Stimulated activated CD8-positive, alpha-beta memory T cell treated with anti-CD3 and anti-CD28 coated beads, Interleukin-7, amount 100 ng/mL, for 48 hours (primary cell): ENCODE measurements around the gene MTHFD1.

Experiments
- DNase-seq, 2 donors: peaks; one replicate each; pipeline ENCODE4 v3.0.0-alpha.2; 2020; ENCODE audit warnings: low read depth in 1 of 2; ENCODE audit errors: extremely low read depth in 1 of 2

MTHFD1 gene

GRCh38 chr14:64405295-64405694 is 17.1 kb downstream of the MTHFD1 start:
- no peak for DNase-seq

GRCh38 chr14:64407329-64407728 is 19.2 kb downstream of the MTHFD1 start:
- no peak for DNase-seq

- no peak for DNase-seq
Observed at GRCh38 chr14:64409126-64409920, 21.2 kb downstream of the MTHFD1 start.

GRCh38 chr14:64410084-64410774 is 22.1 kb downstream of the MTHFD1 start:
- no peak for DNase-seq

GRCh38 chr14:64411001-64411400 is 22.8 kb downstream of the MTHFD1 start:
- no peak for DNase-seq

GRCh38 chr14:64412237-64412636 is 24.1 kb downstream of the MTHFD1 start:
- DNase-seq: no peak

- no peak for DNase-seq
Observed at GRCh38 chr14:64416348-64416932, 28.3 kb downstream of the MTHFD1 start.

GRCh38 chr14:64417055-64417770 is 29.1 kb downstream of the MTHFD1 start:
- DNase-seq: no peak

GRCh38 chr14:64417771-64418125 is 29.6 kb downstream of the MTHFD1 start:
- DNase-seq: no peak

- DNase-seq: no peak
Observed at GRCh38 chr14:64419003-64419402, 30.9 kb downstream of the MTHFD1 start.

- no peak for DNase-seq
Observed at GRCh38 chr14:64421166-64421565, 33.0 kb downstream of the MTHFD1 start.

GRCh38 chr14:64422005-64422404 is 33.9 kb downstream of the MTHFD1 start:
- DNase-seq: no peak

GRCh38 chr14:64422756-64423155 is 34.6 kb downstream of the MTHFD1 start:
- DNase-seq: no peak

GRCh38 chr14:64423987-64424386 is 35.8 kb downstream of the MTHFD1 start:
- peak in 1 of 2 donors; percentile 47 for DNase-seq

GRCh38 chr14:64434528-64434927 is 46.4 kb downstream of the MTHFD1 start:
- DNase-seq: no peak

GRCh38 chr14:64438181-64438841 is 50.2 kb downstream of the MTHFD1 start:
- no peak for DNase-seq

- no peak for DNase-seq
Observed at GRCh38 chr14:64439141-64439540, 51.0 kb downstream of the MTHFD1 start.

- DNase-seq: no peak
Observed at GRCh38 chr14:64440494-64440893, 52.3 kb downstream of the MTHFD1 start.

- DNase-seq: no peak
Observed at GRCh38 chr14:64442300-64442988, 54.3 kb downstream of the MTHFD1 start.

GRCh38 chr14:64444140-64444539 is 56.0 kb downstream of the MTHFD1 start:
- DNase-seq: no peak
